Stomach (tissue), 9 donors: ENCODE data around the gene ACTA2. TPM values are rescaled to one million over a fixed set of nuclear protein-coding genes. Genes with fewer than 3 reads are reported as not detected.

Source experiments
- DNase-seq, 2 donors: peaks; one replicate each; pipeline versions ENCODE4 v3.0.0 to v3.0.0-alpha.2; 2013 to 2019
- H3K27ac ChIP-seq, 5 donors: fragments of 200-600 bp in 4 of 5; sonication (generic) in 4 of 5; one replicate each; pipeline ENCODE4 v1.5.1; 2013 to 2019; ENCODE audit warnings: mild to moderate bottlenecking in 1 of 5, moderate library complexity in 1 of 5
- H3K27me3 ChIP-seq, 3 donors: fragments of 200-600 bp; sonication (generic); one replicate each; pipeline ENCODE4 v1.5.1; 2017 to 2019; ENCODE audit warnings: mixed run types in 1 of 3
- H3K36me3 ChIP-seq, 4 donors: fragments of 200-600 bp; sonication (generic); 1 replicate in 3 of 4; 2 replicates in 1 of 4; pipeline ENCODE4 v1.5.1; 2016 to 2019
- H3K4me1 ChIP-seq, 4 donors: fragments of 200-600 bp; sonication (generic); one replicate each; pipeline ENCODE4 v1.5.1; 2016 to 2019
- H3K4me3 ChIP-seq, 4 donors: fragments of 200-600 bp; sonication (generic) in 3 of 4; one replicate each; pipeline ENCODE4 v1.5.1; 2016 to 2019; ENCODE audit warnings: mild to moderate bottlenecking in 1 of 4
- H3K9me3 ChIP-seq, 4 donors: fragments of 200-600 bp; sonication (generic); one replicate each; pipeline ENCODE4 v1.5.1; 2016 to 2019
- EP300 ChIP-seq: sonication (generic); formaldehyde crosslinking; IDR thresholded peaks from one replicate; pipeline ENCODE4 v1.6.1; 2017; ENCODE audit warnings: antibody characterized with exemption
- POLR2A ChIP-seq, 4 donors: fragments of 450-650 bp; IDR thresholded peaks; one replicate each; pipeline ENCODE4 v1.6.1; 2016; ENCODE audit warnings: antibody characterized with exemption in 4 of 4, control low read depth in 2 of 4, mild to moderate bottlenecking in 1 of 4, moderate library complexity in 1 of 4
- POLR2AphosphoS5 ChIP-seq, 3 donors: sonication (generic); formaldehyde crosslinking; IDR thresholded peaks; one replicate each; pipeline ENCODE4 v1.6.1; 2016; ENCODE audit warnings: antibody characterized with exemption in 3 of 3
- whole genome bisulfite sequencing, 5 donors: extraction: QIAGEN DNeasy Blood & Tissue Kit in 3 of 5; methylation state at CpG; one replicate each; pipeline versions ENCODE4 v1.1.5 to v1.1.7; 2013 to 2018; 5-methylcytosine and 5-hydroxymethylcytosine counted together
- intact Hi-C: fragments of 100-400 bp; cut with DNase I; formaldehyde crosslinking; loops from one replicate; pipeline ENCODE4 v1.15.1; 2023; ENCODE audit warnings: low total_unique reads
- polyA plus RNA-seq, 3 donors: library from polyadenylated mRNA; stranded (reverse); fragments of 200-250 nt; gene quantifications; one replicate each; pipeline ENCODE4 v1.2.3, GENCODE V29; 2013
- total RNA-seq, 5 donors: library from RNA; depleted of rRNA; stranded (reverse); fragments of >200 nt; gene quantifications; one replicate each; pipeline versions ENCODE4 v1.1.0 to v1.2.3, GENCODE V29; 2014 to 2016
- TF ChIP-seq, protein P1 (sequence below), 7 experiments: fragments of 450-650 bp in 4 of 7; fragments of 200-600 bp in 3 of 7; sonication (generic) in 3 of 7; IDR thresholded peaks; one replicate each; pipeline ENCODE4 v1.5.1; 2016 to 2019; ENCODE audit warnings: antibody characterized with exemption in 7 of 7, control low read depth in 2 of 7, mild to moderate bottlenecking in 1 of 7
- donor health status: healthy with polysubstance abuse.
- donor health status: Bipolar disorder and iron deficiency.
- donor health status: healthy.

Gene ACTA2
- total and polyA plus RNA-seq, 8 donors: 233 to 3,169 (median 999) TPM

- Histone ChIP-seq H3K9me3 (no peaks in the 10 kb centered on the region), H3K27me3 (no peaks in the 10 kb centered on the region), H3K4me3 (no peak overlapping the region), H3K4me1 (no peaks in the 10 kb centered on the region), H3K36me3 (peaks cover 0 to 20% (median 7%) of the 10 kb centered on the region in 4 donors), H3K27ac (peak overlapping the region in 3 of 5 donors; percentile 26 to 55 (median 46))
- TF ChIP-seq POLR2AphosphoS5 (IDR thresholded peaks at IDR 0.05): peak in 1 of 3 donors; percentile 50
- TF ChIP-seq EP300: no peak
- intact Hi-C loops: no loop called here
- 69 to 79% (median 77%) methylated on average over 9 of the region's 9 CpGs for WGBS, 5 donors
- peak in 1 of 2 donors; percentile 69 for DNase-seq
These were observed 39.4 kb downstream of the ACTA2 start for GRCh38 chr10:88913127-88913526.

- intact Hi-C loops: no loop called here
- H3K27me3 ChIP-seq: no peaks in the 10 kb centered on the region
- no peaks in the 10 kb centered on the region for H3K9me3 ChIP-seq
- peaks cover 0 to 20% (median 8%) of the 10 kb centered on the region in 4 donors for H3K36me3 ChIP-seq
- no peak for DNase-seq
- H3K4me1 ChIP-seq: no peaks in the 10 kb centered on the region
- H3K27ac ChIP-seq: no peak overlapping the region
- no peak overlapping the region for H3K4me3 ChIP-seq
- TF ChIP-seq, protein P1, sequence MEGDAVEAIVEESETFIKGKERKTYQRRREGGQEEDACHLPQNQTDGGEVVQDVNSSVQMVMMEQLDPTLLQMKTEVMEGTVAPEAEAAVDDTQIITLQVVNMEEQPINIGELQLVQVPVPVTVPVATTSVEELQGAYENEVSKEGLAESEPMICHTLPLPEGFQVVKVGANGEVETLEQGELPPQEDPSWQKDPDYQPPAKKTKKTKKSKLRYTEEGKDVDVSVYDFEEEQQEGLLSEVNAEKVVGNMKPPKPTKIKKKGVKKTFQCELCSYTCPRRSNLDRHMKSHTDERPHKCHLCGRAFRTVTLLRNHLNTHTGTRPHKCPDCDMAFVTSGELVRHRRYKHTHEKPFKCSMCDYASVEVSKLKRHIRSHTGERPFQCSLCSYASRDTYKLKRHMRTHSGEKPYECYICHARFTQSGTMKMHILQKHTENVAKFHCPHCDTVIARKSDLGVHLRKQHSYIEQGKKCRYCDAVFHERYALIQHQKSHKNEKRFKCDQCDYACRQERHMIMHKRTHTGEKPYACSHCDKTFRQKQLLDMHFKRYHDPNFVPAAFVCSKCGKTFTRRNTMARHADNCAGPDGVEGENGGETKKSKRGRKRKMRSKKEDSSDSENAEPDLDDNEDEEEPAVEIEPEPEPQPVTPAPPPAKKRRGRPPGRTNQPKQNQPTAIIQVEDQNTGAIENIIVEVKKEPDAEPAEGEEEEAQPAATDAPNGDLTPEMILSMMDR (IDR thresholded peaks at IDR 0.05): no peak
- TF ChIP-seq POLR2AphosphoS5 (IDR thresholded peaks at IDR 0.05) (no peak), POLR2A (IDR thresholded peaks at IDR 0.05) (no peak), EP300 (no peak)
- 93 to 99% (median 96%) methylated on average over 3 of the region's 3 CpGs for WGBS, 5 donors
These were observed 40.7 kb downstream of the ACTA2 start for GRCh38 chr10:88911851-88912250.

- WGBS, 5 donors: 83 to 98% (median 88%) methylated on average over 1 of the region's 1 CpG
- no peak for DNase-seq
- Histone ChIP-seq H3K9me3 (no peaks in the 10 kb centered on the region), H3K36me3 (peaks cover 0 to 20% (median 14%) of the 10 kb centered on the region in 4 donors), H3K27me3 (no peaks in the 10 kb centered on the region), H3K27ac (no peak overlapping the region), H3K4me3 (no peak overlapping the region), H3K4me1 (no peaks in the 10 kb centered on the region)
- TF ChIP-seq POLR2AphosphoS5 (IDR thresholded peaks at IDR 0.05) (no peak), POLR2A (IDR thresholded peaks at IDR 0.05) (no peak)
- intact Hi-C loops: no loop called here
These were observed 41.5 kb downstream of the ACTA2 start for GRCh38 chr10:88911116-88911515.

DNA sequence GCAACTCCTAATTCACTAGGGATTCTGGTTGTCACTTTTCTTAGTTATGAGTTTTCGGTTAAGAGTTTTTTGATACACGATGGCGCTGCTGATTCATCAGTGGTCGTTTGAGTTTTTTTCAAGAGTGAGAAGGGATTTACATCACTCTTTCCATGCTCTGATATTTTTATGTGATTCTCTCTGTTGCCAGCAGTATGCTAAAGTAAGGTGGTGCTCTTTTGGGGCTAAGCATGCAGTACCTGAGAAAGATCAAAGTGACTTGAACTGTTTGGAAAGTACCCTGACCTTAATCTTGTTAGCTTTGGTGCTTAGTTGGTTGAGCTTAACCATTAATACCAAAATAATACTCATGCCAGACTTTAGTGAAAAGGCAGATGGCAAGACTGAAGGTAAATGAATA is 44.4 kb downstream of the ACTA2 start:
- WGBS, 5 donors: 68 to 82% (median 82%) methylated on average over 4 of the region's 4 CpGs
- intact Hi-C loops: no loop called here
- Histone ChIP-seq H3K9me3 (no peaks in the 10 kb centered on the region), H3K4me3 (no peak overlapping the region), H3K27me3 (no peaks in the 10 kb centered on the region), H3K27ac (no peak overlapping the region), H3K4me1 (no peaks in the 10 kb centered on the region), H3K36me3 (peaks cover 5 to 33% (median 23%) of the 10 kb centered on the region in 4 donors)
- DNase-seq: no peak
- no peak for TF ChIP-seq POLR2A (IDR thresholded peaks at IDR 0.05)
- no peak for TF ChIP-seq POLR2AphosphoS5 (IDR thresholded peaks at IDR 0.05)
- TF ChIP-seq, protein P1 (IDR thresholded peaks at IDR 0.05): no peak
- TF ChIP-seq EP300: no peak

- intact Hi-C loops: no loop called here
- DNase-seq: no peak
- Histone ChIP-seq H3K4me1 (no peaks in the 10 kb centered on the region), H3K9me3 (no peaks in the 10 kb centered on the region), H3K36me3 (peaks cover 5 to 42% (median 28%) of the 10 kb centered on the region in 4 donors), H3K27ac (no peak overlapping the region), H3K4me3 (no peak overlapping the region), H3K27me3 (no peaks in the 10 kb centered on the region)
- TF ChIP-seq POLR2AphosphoS5 (IDR thresholded peaks at IDR 0.05) (no peak), EP300 (no peak), POLR2A (IDR thresholded peaks at IDR 0.05) (no peak)
- TF ChIP-seq, protein P1 (IDR thresholded peaks at IDR 0.05): no peak
- 80 to 90% (median 83%) methylated on average over 1 of the region's 1 CpG for WGBS, 5 donors
These were observed 45.7 kb downstream of the ACTA2 start for GRCh38 chr10:88906921-88907320.
